HCT116 (cell line): ENCODE data around the gene GPR37L1. TPM values are rescaled to one million over a fixed set of nuclear protein-coding genes. Genes with fewer than 3 reads are reported as not detected.

ENCODE experiments used
- ATAC-seq: fragments of 200-7000 bp; cut with Tn5 transposase; 2 replicates; pipeline ENCODE4 v1.9.1; 2020; ENCODE audit warnings: mild to moderate bottlenecking, moderate library complexity
- BruUV-seq: library from RNA; stranded (reverse); fragments of 400-500 nt; replicated peaks from 2 replicates; lab custom pipeline; 2021; lab: Mats Ljungman, UMichigan
- CTCF ChIA-PET: fragments of 300-600 bp; sonication (Branson Sonifier 250); formaldehyde crosslinking; loops from one replicate; lab custom pipeline; 2021; ENCODE audit warnings: antibody characterized with exemption; lab: Charles Lee
- POLR2A ChIA-PET: fragments of 300-600, 350-600 bp; sonication (Branson Sonifier 250); formaldehyde crosslinking; loops from one replicate; lab custom pipeline; 2021; ENCODE audit warnings: antibody characterized with exemption; lab: Charles Lee
- RAD21 ChIA-PET, 2 experiments: fragments of 300-600 bp; sonication (Branson Sonifier 250); formaldehyde crosslinking; loops; one replicate each; lab custom pipeline; 2023; ENCODE audit warnings: low total read pairs in 2 of 2; ENCODE audit not compliant: uncharacterized antibody in 2 of 2, unreplicated experiment in 2 of 2, low non-redundant PET in 1 of 2; lab: Charles Lee
- DNase-seq: peaks from one replicate; pipeline ENCODE4 v3.0.0-alpha.2; 2010; ENCODE audit warnings: low read depth, low spot score
- H2AFZ ChIP-seq: fragments of 200-600 bp; shearing (Covaris generic), sonication (generic); 2 replicates; pipeline ENCODE4 v1.6.1; 2017; ENCODE audit warnings: low read depth, mixed run types, mixed read lengths, antibody characterized with exemption, low read length; ENCODE audit not compliant: poor library complexity, severe bottlenecking
- H3K27ac ChIP-seq: 2 replicates; pipeline ENCODE4 v1.5.1; 2012; ENCODE audit warnings: low read depth, low read length
- H3K27me3 ChIP-seq: fragments of 200-600 bp; sonication (generic); 2 replicates; pipeline ENCODE4 v1.6.1; 2016; ENCODE audit warnings: mixed run types, low read length, mixed read lengths; ENCODE audit not compliant: insufficient read depth
- H3K36me3 ChIP-seq, 2 experiments: fragments of 200-500 bp in 1 of 2; fragments of 200-600 bp in 1 of 2; sonication (Bioruptor generic) in 1 of 2; sonication (generic) in 1 of 2; 2 replicates each; pipeline versions ENCODE4 v1.5.1 to v1.6.1; 2014 to 2016; ENCODE audit warnings: low read length in 2 of 2, inconsistent platforms in 1 of 2, mixed read lengths in 1 of 2, mixed run types in 1 of 2; ENCODE audit not compliant: insufficient read depth in 2 of 2, control insufficient read depth in 1 of 2
- H3K4me1 ChIP-seq, 2 experiments: fragments of 200-600 bp in 1 of 2; sonication (generic) in 1 of 2; 2 replicates each; pipeline versions ENCODE4 v1.5.1 to v1.6.1; 2012 to 2017; ENCODE audit warnings: low read length in 2 of 2, inconsistent platforms in 1 of 2, mild to moderate bottlenecking in 1 of 2, mixed read lengths in 1 of 2, mixed run types in 1 of 2, moderate library complexity in 1 of 2; ENCODE audit not compliant: insufficient read depth in 2 of 2, control insufficient read depth in 1 of 2
- H3K4me2 ChIP-seq: fragments of 200-600 bp; sonication (generic); 2 replicates; pipeline ENCODE4 v1.6.1; 2017; ENCODE audit warnings: mixed run types, low read length, mixed read lengths
- H3K4me3 ChIP-seq, 2 experiments: fragments of 200-600 bp in 1 of 2; sonication (generic) in 1 of 2; replicated peaks in 1 of 2; 2 replicates each; pipeline ENCODE4 v1.5.1; 2011 to 2016; ENCODE audit warnings: low read length in 2 of 2, control low read depth in 1 of 2, low read depth in 1 of 2, mild to moderate bottlenecking in 1 of 2, mixed read lengths in 1 of 2, mixed run types in 1 of 2
- H3K79me2 ChIP-seq: fragments of 200-600 bp; sonication (generic); 2 replicates; pipeline ENCODE4 v1.6.1; 2017; ENCODE audit warnings: mild to moderate bottlenecking, mixed run types, low read length, moderate library complexity, mixed read lengths; ENCODE audit not compliant: insufficient read depth
- H3K9ac ChIP-seq: fragments of 200-600 bp; sonication (generic); 2 replicates; pipeline ENCODE4 v1.6.1; 2016; ENCODE audit warnings: low read length, mixed read lengths
- H3K9me2 ChIP-seq: fragments of 200-600 bp; sonication (generic), shearing (Covaris generic); 2 replicates; pipeline ENCODE4 v1.6.1; 2017; ENCODE audit warnings: mixed run types, mild to moderate bottlenecking, moderate library complexity; ENCODE audit not compliant: insufficient read depth
- H3K9me3 ChIP-seq, 2 experiments: fragments of 200-500 bp in 1 of 2; fragments of 200-600 bp in 1 of 2; sonication (Bioruptor generic) in 1 of 2; sonication (generic) in 1 of 2; 2 replicates each; pipeline ENCODE4 v1.6.1; 2014 to 2017; ENCODE audit warnings: low read length in 2 of 2, mixed read lengths in 2 of 2, inconsistent platforms in 1 of 2, low read depth in 1 of 2, mild to moderate bottlenecking in 1 of 2, mixed run types in 1 of 2, moderate library complexity in 1 of 2; ENCODE audit not compliant: control insufficient read depth in 1 of 2, insufficient read depth in 1 of 2
- H4K20me1 ChIP-seq: fragments of 200-600 bp; sonication (generic), shearing (Covaris generic); 2 replicates; pipeline ENCODE4 v1.6.1; 2017; ENCODE audit warnings: mixed run types, mild to moderate bottlenecking, moderate library complexity; ENCODE audit not compliant: insufficient read depth
- CEBPB ChIP-seq: IDR thresholded peaks from 2 replicates; pipeline ENCODE4 v1.6.1; 2012; ENCODE audit warnings: low read depth
- EGR1 ChIP-seq: IDR thresholded peaks from 2 replicates; pipeline ENCODE4 v1.6.1; 2012; ENCODE audit warnings: low read depth
- ELF1 ChIP-seq: IDR thresholded peaks from 2 replicates; pipeline ENCODE4 v1.6.1; 2012; ENCODE audit warnings: low read depth, borderline replicate concordance
- EZH2 ChIP-seq: fragments of 200-600 bp; sonication (generic); IDR thresholded peaks from 2 replicates; pipeline ENCODE4 v1.6.1; 2017; ENCODE audit warnings: antibody characterized with exemption, mixed run types
- EZH2phosphoT487 ChIP-seq: fragments of 200-600 bp; IDR thresholded peaks from 2 replicates; pipeline ENCODE4 v1.6.1; 2018; ENCODE audit warnings: antibody characterized with exemption, borderline replicate concordance
- JUND ChIP-seq: IDR thresholded peaks from 2 replicates; pipeline ENCODE4 v1.6.1; 2012
- POLR2A ChIP-seq: IDR thresholded peaks from 2 replicates; pipeline ENCODE4 v1.7.0; 2011; ENCODE audit warnings: borderline replicate concordance; ENCODE audit not compliant: insufficient read depth, insufficient read length; ENCODE audit errors: extremely low read depth
- SIN3A ChIP-seq: IDR thresholded peaks from 2 replicates; pipeline ENCODE4 v1.6.1; 2012; ENCODE audit warnings: low read depth
- SP1 ChIP-seq: IDR thresholded peaks from 2 replicates; pipeline ENCODE4 v1.6.1; 2012; ENCODE audit warnings: low read depth
- SRF ChIP-seq: IDR thresholded peaks from 2 replicates; pipeline ENCODE4 v1.6.1; 2012; ENCODE audit warnings: low read depth
- YY1 ChIP-seq: IDR thresholded peaks from 2 replicates; pipeline ENCODE4 v1.6.1; 2011; ENCODE audit warnings: low read length, low read depth, moderate library complexity, mild to moderate bottlenecking; ENCODE audit not compliant: insufficient replicate concordance; ENCODE audit errors: extremely low read depth
- ZFX ChIP-seq: fragments of 450-650 bp; IDR thresholded peaks from 2 replicates; pipeline ENCODE4 v1.6.1; 2017
- ZNF274 ChIP-seq: fragments of 200-500 bp; sonication (Bioruptor generic); IDR thresholded peaks from 2 replicates; pipeline ENCODE4 v1.6.1; 2014; ENCODE audit warnings: mild to moderate bottlenecking, low read depth, low read length, inconsistent platforms
- intact Hi-C: fragments of 100-400 bp; cut with micrococcal nuclease; formaldehyde crosslinking; loops from 2 replicates; pipeline ENCODE4 v1.10.0; 2022
- total RNA-seq: library from RNA; stranded (reverse); gene quantifications from one replicate; pipeline ENCODE4 v1.2.1, GENCODE V29; 2021; ENCODE audit not compliant: unreplicated experiment
- TF ChIP-seq, protein P1 (sequence below): IDR thresholded peaks from 2 replicates; pipeline ENCODE4 v1.6.1; 2012
- TF ChIP-seq, protein P2 (sequence below): IDR thresholded peaks from 2 replicates; pipeline ENCODE4 v1.6.1; 2011; ENCODE audit warnings: mild to moderate bottlenecking, low read length, moderate library complexity; ENCODE audit not compliant: insufficient replicate concordance; ENCODE audit errors: extremely low read depth

The GPR37L1 gene
- total RNA-seq, 1 experiment from 2014 or later, result 0.10 TPM

DNA sequence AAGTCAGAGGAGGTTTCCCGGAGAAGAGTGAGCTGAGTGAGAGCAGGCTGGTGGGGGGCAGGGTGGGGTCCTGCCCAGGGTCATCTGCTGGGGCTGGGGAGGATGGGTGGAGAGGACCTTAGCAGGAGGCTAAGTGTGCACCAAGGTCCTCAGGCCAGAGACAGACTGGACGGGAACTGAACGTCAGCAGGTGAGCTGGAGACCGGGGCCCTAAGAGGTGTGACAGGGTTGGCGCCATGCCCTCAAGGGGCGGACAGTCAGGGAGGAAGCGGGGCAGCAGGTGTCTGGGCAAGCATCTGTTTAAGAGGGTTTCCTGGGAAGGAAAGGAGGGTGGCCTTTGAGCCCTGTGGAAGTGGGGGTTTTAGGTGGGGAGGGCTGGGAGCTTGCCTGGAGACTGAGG, 51.3 kb downstream of the GPR37L1 start:
- RAD21 ChIA-PET, result interaction anchor here in 1 of 2 experiments (0.6 kb wide), 1 partner anchor 15 kb away, joined by 3 read pairs; no protein-coding TSS in a partner anchor
- H3K27me3 ChIP-seq, result no peaks in the 10 kb centered on the region
- no peak overlapping the region for H3K4me2 ChIP-seq
- intact Hi-C loops, result no loop called here
- CTCF ChIA-PET, result interaction anchor here (0.6 kb wide), 1 partner anchor 32 kb away, joined by 3 read pairs; no protein-coding TSS in a partner anchor
- ATAC-seq (no peak), DNase-seq (no peak)
- BruUV-seq, result no TSS peak
- no peak overlapping the region for H3K27ac ChIP-seq
- H3K36me3 ChIP-seq, result no peaks in the 10 kb centered on the region
- no peak for TF ChIP-seq JUND
- TF ChIP-seq EZH2, result no peak
- TF ChIP-seq, protein P1, sequence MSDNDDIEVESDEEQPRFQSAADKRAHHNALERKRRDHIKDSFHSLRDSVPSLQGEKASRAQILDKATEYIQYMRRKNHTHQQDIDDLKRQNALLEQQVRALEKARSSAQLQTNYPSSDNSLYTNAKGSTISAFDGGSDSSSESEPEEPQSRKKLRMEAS, result no peak
- no peak for TF ChIP-seq ZFX
- TF ChIP-seq CEBPB, result no peak
- no peak for TF ChIP-seq EZH2phosphoT487
- no peak for TF ChIP-seq ELF1
- TF ChIP-seq SP1, result no peak
- TF ChIP-seq, protein P2, sequence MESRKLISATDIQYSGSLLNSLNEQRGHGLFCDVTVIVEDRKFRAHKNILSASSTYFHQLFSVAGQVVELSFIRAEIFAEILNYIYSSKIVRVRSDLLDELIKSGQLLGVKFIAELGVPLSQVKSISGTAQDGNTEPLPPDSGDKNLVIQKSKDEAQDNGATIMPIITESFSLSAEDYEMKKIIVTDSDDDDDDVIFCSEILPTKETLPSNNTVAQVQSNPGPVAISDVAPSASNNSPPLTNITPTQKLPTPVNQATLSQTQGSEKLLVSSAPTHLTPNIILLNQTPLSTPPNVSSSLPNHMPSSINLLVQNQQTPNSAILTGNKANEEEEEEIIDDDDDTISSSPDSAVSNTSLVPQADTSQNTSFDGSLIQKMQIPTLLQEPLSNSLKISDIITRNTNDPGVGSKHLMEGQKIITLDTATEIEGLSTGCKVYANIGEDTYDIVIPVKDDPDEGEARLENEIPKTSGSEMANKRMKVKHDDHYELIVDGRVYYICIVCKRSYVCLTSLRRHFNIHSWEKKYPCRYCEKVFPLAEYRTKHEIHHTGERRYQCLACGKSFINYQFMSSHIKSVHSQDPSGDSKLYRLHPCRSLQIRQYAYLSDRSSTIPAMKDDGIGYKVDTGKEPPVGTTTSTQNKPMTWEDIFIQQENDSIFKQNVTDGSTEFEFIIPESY, result no peak
- no peak for TF ChIP-seq YY1
- no peak for TF ChIP-seq SIN3A
- TF ChIP-seq ZNF274, result no peak
- TF ChIP-seq POLR2A, result no peak
- TF ChIP-seq SRF, result no peak
- no peak for TF ChIP-seq EGR1
- H3K4me1 ChIP-seq, result no peaks in the 10 kb centered on the region
- H3K9me2 ChIP-seq, result no peaks in the 10 kb centered on the region
- no peak overlapping the region for H3K4me3 ChIP-seq
- POLR2A ChIA-PET, result no interaction called here
- H3K9me3 ChIP-seq, result no peaks in the 10 kb centered on the region
- no peaks in the 10 kb centered on the region for H4K20me1 ChIP-seq
- H3K9ac ChIP-seq, result no peak overlapping the region
- H3K79me2 ChIP-seq, result no peaks in the 10 kb centered on the region
- no peak overlapping the region for H2AFZ ChIP-seq
